Neural cell (in vitro differentiated cells): ENCODE data around the gene METTL14. TPM values are rescaled to one million over a fixed set of nuclear protein-coding genes. Genes with fewer than 3 reads are reported as not detected.

Experiments
- H2AFZ ChIP-seq: fragments of 200-600, 300-800 bp; sonication (generic), shearing (Covaris generic); 2 replicates; pipeline ENCODE4 v1.6.0; 2014; ENCODE audit warnings: low read depth, mild to moderate bottlenecking, antibody characterized with exemption, low read length, moderate library complexity
- H3F3A ChIP-seq: fragments of 200-600 bp; shearing (Covaris generic); 2 replicates; pipeline ENCODE4 v1.6.1; 2016; ENCODE audit warnings: mild to moderate bottlenecking, moderate library complexity, mixed read lengths, antibody characterized with exemption, low read length; ENCODE audit not compliant: insufficient read depth, poor library complexity, severe bottlenecking
- H3K27ac ChIP-seq: fragments of 200-600, 300-800 bp; sonication (generic), shearing (Covaris generic); 2 replicates; pipeline ENCODE4 v1.5.1; 2014; ENCODE audit warnings: mild to moderate bottlenecking, low read length, moderate library complexity
- H3K27me3 ChIP-seq: fragments of 300-800, 200-600 bp; sonication (generic), shearing (Covaris generic); 2 replicates; pipeline ENCODE4 v1.6.0; 2014; ENCODE audit warnings: mild to moderate bottlenecking, low read depth, low read length, moderate library complexity; ENCODE audit not compliant: insufficient read depth
- H3K36me3 ChIP-seq: fragments of 300-800, 200-600 bp; sonication (generic), shearing (Covaris generic); 2 replicates; pipeline ENCODE4 v1.5.1; 2014; ENCODE audit warnings: mild to moderate bottlenecking, antibody characterized with exemption, low read length, moderate library complexity; ENCODE audit not compliant: insufficient read depth
- H3K4me2 ChIP-seq: fragments of 300-800, 200-600 bp; sonication (generic), shearing (Covaris generic); 2 replicates; pipeline ENCODE4 v1.6.0; 2014; ENCODE audit warnings: mild to moderate bottlenecking, low read length
- H3K4me3 ChIP-seq: fragments of 300-800, 200-600 bp; sonication (generic), shearing (Covaris generic); 2 replicates; pipeline ENCODE4 v1.5.1; 2014; ENCODE audit warnings: mild to moderate bottlenecking, low read length, moderate library complexity
- H3K79me2 ChIP-seq: fragments of 200-600 bp; shearing (Covaris generic); replicated peaks from 2 replicates; pipeline ENCODE4 v1.6.0; 2014; ENCODE audit warnings: mild to moderate bottlenecking, low read length, moderate library complexity; ENCODE audit not compliant: insufficient read depth
- H3K9ac ChIP-seq: fragments of 300-800, 200-600 bp; sonication (generic), shearing (Covaris generic); 2 replicates; pipeline ENCODE4 v1.6.1; 2016; ENCODE audit warnings: mild to moderate bottlenecking, low read length, mixed read lengths
- H3K9me2 ChIP-seq: fragments of 200-600 bp; shearing (Covaris generic); 2 replicates; pipeline ENCODE4 v1.6.1; 2016; ENCODE audit warnings: mild to moderate bottlenecking, low read length, mixed read lengths; ENCODE audit not compliant: insufficient read depth
- H3K9me3 ChIP-seq: fragments of 200-600, 300-800 bp; sonication (generic), shearing (Covaris generic); 2 replicates; pipeline ENCODE4 v1.6.1; 2016; ENCODE audit warnings: mild to moderate bottlenecking, mixed run types, low read length, moderate library complexity, mixed read lengths
- H4K20me1 ChIP-seq: fragments of 200-600 bp; shearing (Covaris generic); 2 replicates; pipeline ENCODE4 v1.6.1; 2016; ENCODE audit warnings: mild to moderate bottlenecking, mixed run types; ENCODE audit not compliant: insufficient read depth
- CTCF ChIP-seq: fragments of 450-650 bp; IDR thresholded peaks from 2 replicates; pipeline ENCODE4 v1.5.1; 2014; ENCODE audit warnings: antibody characterized with exemption, mild to moderate bottlenecking, moderate library complexity; ENCODE audit not compliant: poor library complexity, severe bottlenecking
- EP300 ChIP-seq: fragments of 450-650 bp; conservative IDR thresholded peaks from 2 replicates; pipeline ENCODE4 v1.6.1; 2014; ENCODE audit warnings: antibody characterized with exemption, mild to moderate bottlenecking, moderate library complexity; ENCODE audit not compliant: poor library complexity, severe bottlenecking
- EZH2 ChIP-seq: fragments of 200-600, 300-800 bp; shearing (Covaris generic), sonication (generic); IDR thresholded peaks from 2 replicates; pipeline ENCODE4 v1.6.1; 2014; ENCODE audit warnings: antibody characterized with exemption, low read length, borderline replicate concordance, mild to moderate bottlenecking; ENCODE audit not compliant: insufficient read depth, poor library complexity, severe bottlenecking
- MXI1 ChIP-seq: fragments of 450-650 bp; conservative IDR thresholded peaks from 2 replicates; pipeline ENCODE4 v1.6.1; 2014; ENCODE audit warnings: antibody characterized with exemption, mild to moderate bottlenecking; ENCODE audit not compliant: poor library complexity, severe bottlenecking
- POLR2AphosphoS5 ChIP-seq: IDR thresholded peaks from 2 replicates; pipeline ENCODE4 v1.6.1; 2012
- RAD21 ChIP-seq: fragments of 450-650 bp; conservative IDR thresholded peaks from 2 replicates; pipeline ENCODE4 v1.6.1; 2014; ENCODE audit warnings: antibody characterized with exemption, mild to moderate bottlenecking, moderate library complexity
- SMC3 ChIP-seq: fragments of 450-650 bp; conservative IDR thresholded peaks from 2 replicates; pipeline ENCODE4 v1.6.1; 2014; ENCODE audit warnings: antibody characterized with exemption, mild to moderate bottlenecking, moderate library complexity; ENCODE audit not compliant: poor library complexity
- TAF1 ChIP-seq: IDR thresholded peaks from 2 replicates; pipeline ENCODE4 v1.6.1; 2012; ENCODE audit warnings: low read depth
- polyA plus RNA-seq: library from polyadenylated mRNA; depleted of rRNA; stranded (reverse); fragments of >200 nt; gene quantifications from 2 replicates; pipeline ENCODE4 v1.2.3, GENCODE V29; 2014
- TF ChIP-seq, protein P1 (sequence below): IDR thresholded peaks from 2 replicates; pipeline ENCODE4 v1.6.1; 2012; ENCODE audit warnings: borderline replicate concordance

The METTL14 gene
- polyA plus RNA-seq, 1 donor from 2014 or later, result 18.8 TPM

- H3K9me2 ChIP-seq, result no peaks in the 10 kb centered on the region
- no peak overlapping the region for H3K4me3 ChIP-seq
- no peaks in the 10 kb centered on the region for H3K9me3 ChIP-seq
- H3K27ac ChIP-seq, result no peak overlapping the region
- H3K36me3 ChIP-seq, result no peaks in the 10 kb centered on the region
- H3F3A ChIP-seq, result no peaks in the 10 kb centered on the region
- H4K20me1 ChIP-seq, result no peaks in the 10 kb centered on the region
- no peak overlapping the region for H3K9ac ChIP-seq
- no peaks in the 10 kb centered on the region for H3K27me3 ChIP-seq
- TF ChIP-seq POLR2AphosphoS5, result no peak
- TF ChIP-seq, protein P1, sequence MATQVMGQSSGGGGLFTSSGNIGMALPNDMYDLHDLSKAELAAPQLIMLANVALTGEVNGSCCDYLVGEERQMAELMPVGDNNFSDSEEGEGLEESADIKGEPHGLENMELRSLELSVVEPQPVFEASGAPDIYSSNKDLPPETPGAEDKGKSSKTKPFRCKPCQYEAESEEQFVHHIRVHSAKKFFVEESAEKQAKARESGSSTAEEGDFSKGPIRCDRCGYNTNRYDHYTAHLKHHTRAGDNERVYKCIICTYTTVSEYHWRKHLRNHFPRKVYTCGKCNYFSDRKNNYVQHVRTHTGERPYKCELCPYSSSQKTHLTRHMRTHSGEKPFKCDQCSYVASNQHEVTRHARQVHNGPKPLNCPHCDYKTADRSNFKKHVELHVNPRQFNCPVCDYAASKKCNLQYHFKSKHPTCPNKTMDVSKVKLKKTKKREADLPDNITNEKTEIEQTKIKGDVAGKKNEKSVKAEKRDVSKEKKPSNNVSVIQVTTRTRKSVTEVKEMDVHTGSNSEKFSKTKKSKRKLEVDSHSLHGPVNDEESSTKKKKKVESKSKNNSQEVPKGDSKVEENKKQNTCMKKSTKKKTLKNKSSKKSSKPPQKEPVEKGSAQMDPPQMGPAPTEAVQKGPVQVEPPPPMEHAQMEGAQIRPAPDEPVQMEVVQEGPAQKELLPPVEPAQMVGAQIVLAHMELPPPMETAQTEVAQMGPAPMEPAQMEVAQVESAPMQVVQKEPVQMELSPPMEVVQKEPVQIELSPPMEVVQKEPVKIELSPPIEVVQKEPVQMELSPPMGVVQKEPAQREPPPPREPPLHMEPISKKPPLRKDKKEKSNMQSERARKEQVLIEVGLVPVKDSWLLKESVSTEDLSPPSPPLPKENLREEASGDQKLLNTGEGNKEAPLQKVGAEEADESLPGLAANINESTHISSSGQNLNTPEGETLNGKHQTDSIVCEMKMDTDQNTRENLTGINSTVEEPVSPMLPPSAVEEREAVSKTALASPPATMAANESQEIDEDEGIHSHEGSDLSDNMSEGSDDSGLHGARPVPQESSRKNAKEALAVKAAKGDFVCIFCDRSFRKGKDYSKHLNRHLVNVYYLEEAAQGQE, result no peak
- no peak for TF ChIP-seq EZH2
- TF ChIP-seq MXI1, result no peak
- no peak for TF ChIP-seq TAF1
- no peak overlapping the region for H3K4me2 ChIP-seq
- no peak overlapping the region for H2AFZ ChIP-seq
- H3K79me2 ChIP-seq, result no peaks in the 10 kb centered on the region
Observed at GRCh38 chr4:118759481-118759880, 74.3 kb downstream of the METTL14 start.

DNA sequence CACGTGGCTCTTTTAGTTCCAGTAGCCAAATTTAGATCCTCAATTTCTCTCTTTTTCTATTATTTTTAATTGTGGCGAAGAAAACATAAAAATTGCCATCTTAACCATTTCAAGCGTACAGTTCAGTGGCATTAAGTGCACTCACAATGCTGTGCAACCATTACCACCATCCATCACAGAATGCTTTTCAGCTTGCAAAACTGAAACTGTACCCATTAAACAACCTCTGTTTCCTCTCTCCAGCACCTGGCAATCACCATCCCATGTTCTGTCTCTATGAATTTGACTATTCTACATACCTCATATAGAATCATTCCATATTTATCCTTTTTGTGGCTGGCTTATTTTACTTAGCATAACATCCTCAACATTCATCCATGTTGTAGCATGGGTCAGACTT lies 74.9 kb downstream of the METTL14 start:
- no peak overlapping the region for H3K27ac ChIP-seq
- no peak overlapping the region for H3K4me2 ChIP-seq
- H3K79me2 ChIP-seq, result no peaks in the 10 kb centered on the region
- no peaks in the 10 kb centered on the region for H3K27me3 ChIP-seq
- no peaks in the 10 kb centered on the region for H3F3A ChIP-seq
- H2AFZ ChIP-seq, result no peak overlapping the region
- no peaks in the 10 kb centered on the region for H4K20me1 ChIP-seq
- no peaks in the 10 kb centered on the region for H3K9me2 ChIP-seq
- H3K36me3 ChIP-seq, result no peaks in the 10 kb centered on the region
- no peak for TF ChIP-seq POLR2AphosphoS5
- TF ChIP-seq TAF1, result no peak
- TF ChIP-seq EZH2, result no peak
- TF ChIP-seq CTCF, result no peak
- no peak for TF ChIP-seq RAD21
- H3K9ac ChIP-seq, result no peak overlapping the region
- no peaks in the 10 kb centered on the region for H3K9me3 ChIP-seq
- no peak overlapping the region for H3K4me3 ChIP-seq

DNA sequence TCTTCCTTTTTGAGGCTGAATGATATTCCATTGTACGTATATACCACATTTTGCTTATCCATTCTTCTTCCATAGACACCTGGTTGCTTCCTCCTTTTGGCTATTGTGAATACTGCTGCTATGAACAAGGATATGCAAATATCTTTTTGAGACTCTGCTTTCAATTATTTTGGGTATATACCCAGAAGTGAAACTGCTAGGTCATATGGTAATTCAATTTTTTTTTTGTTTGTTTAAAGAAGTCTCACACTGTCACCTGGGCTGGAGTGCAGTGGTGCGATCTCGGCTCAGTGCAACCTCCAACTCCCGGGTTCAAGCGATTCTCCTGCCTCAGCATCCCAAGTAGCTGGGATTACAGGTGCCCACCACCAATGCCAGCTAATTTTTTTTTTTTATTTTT lies 75.3 kb downstream of the METTL14 start:
- Histone ChIP-seq H3K79me2 (no peaks in the 10 kb centered on the region), H3K9ac (no peak overlapping the region), H3K27ac (no peak overlapping the region), H3K4me2 (no peak overlapping the region), H3K4me3 (no peak overlapping the region), H4K20me1 (no peaks in the 10 kb centered on the region), H3K36me3 (no peaks in the 10 kb centered on the region), H3K27me3 (no peaks in the 10 kb centered on the region), H3K9me3 (no peaks in the 10 kb centered on the region), H2AFZ (no peak overlapping the region), H3F3A (no peaks in the 10 kb centered on the region), H3K9me2 (no peaks in the 10 kb centered on the region)
- TF ChIP-seq SMC3 (no peak), POLR2AphosphoS5 (no peak), EZH2 (no peak), MXI1 (no peak), CTCF (no peak), EP300 (no peak), RAD21 (no peak), TAF1 (no peak)
- TF ChIP-seq, protein P1, result no peak
